GM18511 (cell line): ENCODE data around the gene UBAC2.
"Not testable (repeated sequence)": the region's sequence is repeated elsewhere in the genome, so short reads cannot be mapped to it uniquely, and the experiment has no call there.

Experiments
- ATAC-seq: cut with Tn5 transposase; IDR thresholded peaks from one replicate; pipeline ENCODE4 v1.9.1; 2021; ENCODE audit warnings: mild to moderate bottlenecking, moderate library complexity; ENCODE audit not compliant: unreplicated experiment

UBAC2 gene

DNA sequence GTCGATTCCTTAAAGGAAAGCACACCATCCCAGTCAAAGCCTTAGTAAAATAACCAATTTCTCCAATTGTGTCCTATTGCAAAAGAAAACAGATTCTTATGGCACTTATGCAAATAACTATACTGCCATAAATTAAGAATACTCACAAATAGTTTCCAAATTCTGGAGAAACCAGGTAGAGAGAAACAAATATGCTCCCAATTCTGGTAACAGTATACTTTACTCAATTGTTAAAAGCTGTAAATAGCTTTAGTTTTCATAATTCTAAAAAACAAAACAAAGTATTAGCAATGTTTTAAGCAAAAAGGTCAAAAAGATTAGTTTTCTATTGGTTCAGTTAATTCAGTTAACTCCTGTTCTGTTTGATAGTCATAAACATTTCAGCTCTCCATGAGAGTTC is 18.2 kb upstream of the UBAC2 start:
- no peak for ATAC-seq

DNA sequence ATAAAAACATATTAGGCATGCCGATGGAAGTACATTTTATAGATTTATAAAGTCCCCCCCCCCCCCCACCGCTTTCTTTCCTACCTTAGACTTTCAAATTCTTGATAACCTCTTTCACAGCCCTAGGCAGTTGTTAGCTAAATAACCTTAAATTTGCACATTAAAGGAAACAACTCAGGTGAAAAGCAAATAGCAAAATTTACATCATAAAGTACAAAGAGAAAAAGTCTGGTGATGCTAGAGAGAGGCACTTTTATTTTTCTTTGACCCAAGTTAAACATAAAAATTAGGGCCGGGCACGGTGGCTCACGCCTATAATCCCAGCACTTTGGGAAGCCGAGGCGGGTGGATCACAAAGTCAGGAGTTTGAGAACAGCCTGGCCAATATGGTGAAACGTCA is 15.0 kb upstream of the UBAC2 start:
- ATAC-seq: no peak

DNA sequence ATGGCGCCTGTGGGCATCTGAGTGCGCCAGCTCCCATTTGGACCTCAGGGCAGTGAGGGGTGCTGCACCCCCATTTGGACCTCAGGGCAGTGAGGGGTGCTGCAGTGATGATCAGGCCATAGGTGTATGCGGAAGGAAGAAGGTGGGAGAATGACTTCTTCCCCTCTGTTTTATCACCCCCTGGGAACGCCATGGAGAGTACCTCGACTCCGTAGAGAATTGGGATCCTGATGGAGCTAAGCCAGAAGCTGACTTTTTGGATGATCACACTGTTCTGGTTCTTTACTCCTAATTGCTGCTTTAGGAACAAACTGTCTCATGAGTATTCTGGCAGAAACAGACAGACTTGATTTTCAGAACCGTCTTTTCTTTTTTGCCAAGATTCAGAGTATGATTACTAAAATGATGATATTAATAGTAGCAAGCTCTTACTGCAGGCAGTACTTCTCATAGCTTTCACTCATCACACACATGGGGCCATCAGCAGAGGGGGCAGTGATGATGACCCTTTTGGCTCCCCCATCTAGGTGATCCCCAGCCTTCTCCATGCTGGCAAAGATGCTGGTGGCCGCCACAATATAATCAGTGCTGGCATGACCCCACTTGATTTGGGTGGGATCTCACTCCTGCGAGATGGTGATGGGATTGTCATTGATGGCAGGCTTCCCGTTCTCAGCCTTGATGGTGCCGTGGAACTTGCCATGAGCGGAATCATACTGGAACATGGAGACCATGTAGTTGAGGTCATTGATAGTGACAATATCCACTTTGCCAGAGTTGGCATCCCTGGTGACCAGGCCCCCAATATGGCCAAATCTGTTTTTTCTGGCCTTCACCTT is 10.3 kb upstream of the UBAC2 start:
- no peak for ATAC-seq

DNA sequence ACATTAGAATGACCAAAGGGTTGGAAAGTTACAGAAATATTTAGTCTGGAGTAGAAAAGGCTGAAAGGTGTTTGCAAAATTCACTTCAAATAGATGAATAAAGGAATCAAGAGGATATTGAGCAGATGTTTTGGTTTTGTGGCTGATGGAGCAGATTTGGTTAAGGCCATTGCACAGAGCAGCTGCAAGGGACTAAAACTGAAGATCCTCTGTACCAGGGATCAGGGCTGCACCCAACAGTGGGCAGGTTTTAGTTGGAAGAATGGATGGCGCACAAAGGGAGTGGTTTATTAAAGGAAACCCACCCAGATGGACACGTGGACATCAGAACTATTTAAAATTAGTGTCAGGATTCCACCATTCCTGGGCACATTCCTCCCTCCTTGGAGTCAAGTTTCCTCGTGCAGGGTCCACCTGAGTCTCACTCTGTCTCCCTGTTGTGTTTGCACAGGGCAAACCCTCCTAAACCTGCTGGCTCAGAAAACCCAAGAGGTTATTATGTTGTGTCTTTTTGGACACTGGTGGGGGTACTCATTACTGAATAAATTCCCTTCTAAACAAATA is 9.2 kb upstream of the UBAC2 start:
- ATAC-seq: no peak

DNA sequence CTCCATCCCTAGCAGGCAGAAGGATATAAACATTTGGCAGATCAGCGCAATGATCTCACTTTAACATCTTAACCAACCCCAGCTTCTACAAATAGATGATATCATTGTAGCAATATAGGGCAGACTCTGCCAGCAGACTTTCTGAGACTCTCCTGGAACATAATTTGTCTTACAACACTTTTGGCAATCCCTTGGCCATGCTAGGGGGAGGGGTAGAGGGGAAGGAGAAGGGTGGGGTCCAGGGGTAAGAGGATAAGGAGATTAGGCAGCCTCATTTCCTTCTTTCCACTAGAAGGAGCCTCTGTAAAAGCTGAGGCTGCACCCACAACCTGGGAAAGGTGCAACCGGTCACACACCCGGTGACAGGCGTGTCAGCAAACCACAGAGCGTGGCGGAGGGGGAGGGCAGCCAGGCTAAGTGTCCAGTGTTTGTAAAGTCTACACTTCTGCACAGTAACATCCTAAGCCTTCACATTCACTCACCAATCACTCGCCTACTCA is 8.7 kb upstream of the UBAC2 start:
- no peak for ATAC-seq

DNA sequence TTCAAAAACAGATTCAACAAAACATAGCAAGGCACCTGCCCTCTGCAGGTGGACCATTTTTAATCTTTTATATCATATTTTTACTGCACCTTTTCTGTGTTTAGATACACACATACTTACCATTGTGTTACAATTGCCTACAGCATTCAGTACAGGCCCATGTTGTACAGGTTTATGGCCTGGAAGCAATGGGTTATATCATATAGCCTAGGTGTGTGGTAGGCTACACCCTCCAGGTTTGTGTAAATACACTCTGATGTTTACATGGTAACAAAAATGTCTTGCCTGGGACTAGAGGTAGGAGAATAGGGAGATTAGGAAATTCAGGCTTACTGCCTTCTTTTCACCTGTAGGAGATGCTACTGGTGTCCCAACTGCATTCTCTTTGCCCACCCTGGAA is 8.2 kb upstream of the UBAC2 start:
- no peak for ATAC-seq

DNA sequence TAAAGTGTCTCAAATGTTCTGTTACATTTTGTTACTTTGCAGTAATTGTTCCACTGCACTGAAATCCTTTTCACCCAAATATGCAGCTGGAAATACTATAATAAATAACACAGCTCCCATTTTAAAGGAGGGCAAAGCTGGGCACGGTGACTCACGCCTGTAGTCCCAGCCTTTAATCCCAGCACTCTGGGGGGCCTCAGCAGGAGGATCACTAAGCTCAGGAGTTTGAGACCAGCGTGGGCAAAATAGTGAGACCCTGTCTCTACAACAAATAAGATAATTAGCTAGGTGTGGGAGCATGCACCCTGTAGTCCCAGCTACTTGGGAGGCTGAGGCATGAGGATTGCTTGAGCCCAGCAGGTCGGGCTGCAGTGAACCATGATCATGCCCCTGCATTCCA is 7.5 kb upstream of the UBAC2 start:
- no peak for ATAC-seq

DNA sequence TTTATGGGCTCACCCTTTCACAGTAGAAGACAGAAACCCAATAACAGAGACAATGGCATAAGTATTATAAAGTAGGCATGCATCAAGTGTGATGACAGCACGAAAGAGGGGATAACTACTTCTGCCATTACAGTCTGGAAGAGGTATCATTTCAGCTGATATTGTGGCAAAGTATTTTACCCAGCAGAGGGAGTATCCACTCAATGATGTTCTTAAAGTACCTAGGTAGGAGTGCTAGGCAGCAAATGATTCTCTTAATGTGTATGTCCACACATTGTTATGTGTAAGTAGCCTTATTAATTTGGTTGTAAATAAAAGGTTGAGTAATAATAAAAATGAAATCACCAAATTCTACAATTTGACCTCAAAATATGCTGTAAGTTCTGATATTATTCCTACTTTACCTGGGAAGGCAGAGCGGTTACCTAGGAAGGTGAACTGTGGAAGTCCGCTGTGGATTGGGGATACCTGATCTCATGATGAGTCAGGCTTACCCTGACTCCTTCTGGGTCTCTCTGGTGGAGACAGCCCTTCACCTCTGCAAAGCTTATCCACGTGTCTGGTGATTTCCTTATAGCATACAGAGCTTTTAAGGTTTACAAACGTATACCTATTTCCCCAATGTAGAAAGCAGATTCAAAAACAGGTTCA is 4.1 kb upstream of the UBAC2 start:
- no peak for ATAC-seq

DNA sequence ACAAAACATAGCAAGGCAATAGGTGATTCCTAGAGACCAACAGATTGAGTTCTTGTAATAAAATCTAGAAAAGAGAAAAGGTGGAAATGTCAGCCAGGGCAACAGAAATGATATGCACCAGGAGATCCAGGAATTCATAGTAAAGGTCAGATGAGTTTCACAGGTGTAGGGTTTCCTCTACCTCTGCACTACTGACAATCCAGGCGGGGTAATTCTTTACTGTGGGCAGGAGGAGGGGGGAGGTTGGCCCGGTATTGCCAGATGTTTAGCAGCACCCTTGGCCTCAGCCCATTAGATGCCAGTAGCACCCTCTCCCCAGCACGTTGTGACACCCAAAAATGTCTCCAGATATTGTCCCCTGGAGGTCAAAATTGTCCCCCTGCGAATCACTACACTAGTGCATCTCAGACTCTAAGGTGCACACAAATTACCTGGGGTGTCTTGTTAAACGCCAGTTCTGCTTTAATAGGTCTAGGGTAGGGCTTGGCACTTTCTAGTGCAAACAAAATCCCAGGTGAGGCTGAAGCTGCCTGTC is 3.5 kb upstream of the UBAC2 start:
- no peak for ATAC-seq

DNA sequence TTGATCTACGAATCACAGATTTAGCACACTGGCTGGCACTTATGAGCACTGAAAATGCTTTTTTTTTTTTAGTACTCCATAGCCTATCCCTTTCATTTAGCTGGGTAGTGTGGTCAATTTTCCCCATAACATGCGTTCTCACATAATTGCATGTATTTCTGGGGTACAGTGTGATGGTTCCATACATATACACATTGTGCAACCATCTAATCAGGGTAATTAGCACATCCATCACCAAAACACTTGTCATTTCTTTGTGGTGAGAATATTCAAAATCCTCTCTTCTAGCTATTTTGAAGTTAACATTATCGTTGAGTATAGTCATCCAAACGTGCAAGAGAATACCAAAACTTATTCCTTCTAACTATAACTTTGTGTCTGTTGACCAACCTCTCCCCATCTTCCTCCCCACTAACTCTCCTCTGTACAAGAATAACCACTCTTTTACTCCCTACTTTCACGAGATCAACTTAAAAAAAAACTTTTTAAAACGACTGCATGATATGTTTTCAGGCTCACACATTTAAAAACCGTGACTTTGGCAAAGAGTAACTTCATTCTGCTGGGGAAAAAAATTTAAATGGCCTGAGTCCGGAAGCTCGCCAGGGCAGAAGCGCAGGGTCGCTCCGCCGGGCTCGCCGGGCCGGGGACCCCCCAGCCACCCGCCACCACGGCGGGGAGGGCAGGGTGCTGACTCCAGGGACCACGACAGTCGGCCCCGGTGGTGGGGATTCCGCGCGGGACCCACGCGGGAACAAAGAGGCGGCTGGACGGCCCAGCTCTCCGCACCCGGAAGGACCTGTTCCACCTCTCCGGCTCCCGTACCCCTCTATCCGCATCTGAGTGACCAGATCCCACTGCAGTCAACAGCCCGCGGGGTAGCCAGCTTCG is 868 bp upstream of the UBAC2 start:
- ATAC-seq: no peak

DNA sequence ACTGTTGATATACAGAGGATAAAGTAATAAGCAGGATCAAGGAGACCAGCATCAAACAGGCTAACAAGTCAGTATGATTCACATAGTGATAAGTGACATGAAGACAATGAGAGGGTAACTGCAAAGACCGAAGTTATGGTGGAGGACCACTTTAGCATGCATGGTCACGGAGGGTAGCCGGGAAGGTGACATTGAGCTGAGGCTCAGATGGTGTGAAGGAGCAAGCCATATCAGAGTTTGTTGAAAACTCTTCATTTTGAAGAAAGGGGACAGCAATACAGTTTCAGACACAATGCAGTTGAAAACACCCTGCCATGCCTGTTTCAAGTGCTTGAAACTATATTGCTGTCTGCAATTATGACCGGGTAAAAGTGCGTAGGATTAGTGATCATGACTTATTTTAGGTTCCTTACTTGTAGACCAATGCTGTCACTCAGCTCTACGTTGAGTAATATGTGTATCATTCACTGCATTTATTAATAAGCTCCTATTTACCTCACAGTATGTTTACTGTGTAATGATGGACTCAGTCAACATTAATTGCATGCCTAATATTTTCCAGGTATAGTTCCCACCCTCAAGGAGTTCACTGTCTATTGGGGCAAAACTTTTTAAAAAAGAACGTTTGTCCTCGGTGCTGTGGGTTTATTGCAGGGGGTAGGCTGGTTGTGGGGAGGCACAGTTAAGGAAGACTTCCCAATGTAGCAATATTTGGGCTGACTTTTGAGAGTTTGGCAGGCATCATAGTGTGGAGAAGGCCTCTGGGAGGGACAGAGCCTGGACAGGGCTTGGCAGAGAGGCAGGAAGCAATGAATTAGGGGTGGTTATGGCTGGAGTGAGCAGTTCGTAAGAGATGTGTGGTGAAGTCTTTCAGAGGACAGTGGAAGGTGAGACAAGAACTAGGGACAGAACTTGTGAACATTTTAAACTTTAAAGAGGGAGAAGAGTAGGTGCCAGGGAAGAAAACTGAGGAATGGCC is 3.2 kb downstream of the UBAC2 start:
- no peak for ATAC-seq

DNA sequence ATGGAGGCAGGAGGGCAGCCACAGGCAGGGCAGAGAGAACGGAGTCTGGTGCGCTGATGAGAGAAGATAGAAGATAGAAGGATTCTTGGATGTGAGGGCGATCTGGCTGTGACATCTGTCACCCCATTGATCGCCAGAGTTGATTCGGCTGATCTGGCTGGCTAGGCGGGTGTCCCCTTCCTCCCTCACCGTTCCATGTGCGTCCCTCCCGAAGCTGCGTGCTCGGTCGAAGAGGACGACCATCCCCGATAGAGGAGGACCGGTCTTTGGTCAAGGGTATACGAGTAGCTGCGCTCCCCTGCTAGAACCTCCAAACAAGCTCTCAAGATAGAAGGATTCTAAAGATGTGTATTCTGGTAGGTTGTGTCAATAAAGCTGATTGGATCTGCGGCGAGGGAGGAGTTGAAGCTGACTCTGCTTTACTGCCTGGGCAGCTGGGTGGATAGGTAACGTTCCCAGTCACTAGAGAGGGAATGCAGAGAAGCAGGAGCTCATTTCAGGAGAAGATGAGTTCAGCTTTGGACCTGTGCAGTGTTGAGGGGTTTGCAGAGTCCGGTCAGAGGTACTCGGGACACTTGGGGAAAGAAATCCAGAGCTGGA is 5.1 kb downstream of the UBAC2 start:
- ATAC-seq: no peak

DNA sequence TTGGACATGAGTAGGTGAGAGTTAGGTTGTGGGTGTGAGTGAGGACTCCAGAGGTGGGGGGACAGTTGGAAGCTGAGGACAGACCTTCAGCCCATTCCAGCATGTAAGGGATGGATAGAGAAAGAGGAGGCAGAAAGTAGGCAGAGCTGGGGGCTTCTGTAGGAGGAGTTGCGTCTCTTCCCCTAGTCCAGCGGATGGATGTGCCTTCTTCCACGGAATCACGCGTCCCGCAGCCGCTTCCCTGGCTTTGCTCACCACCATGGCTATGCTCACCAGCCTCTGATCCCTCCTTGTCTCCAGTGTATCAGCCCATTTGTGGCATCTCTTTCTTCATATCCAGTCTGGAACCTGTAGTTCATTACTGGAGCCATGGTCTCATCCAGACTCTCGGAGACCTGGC is 5.6 kb downstream of the UBAC2 start:
- no peak for ATAC-seq

DNA sequence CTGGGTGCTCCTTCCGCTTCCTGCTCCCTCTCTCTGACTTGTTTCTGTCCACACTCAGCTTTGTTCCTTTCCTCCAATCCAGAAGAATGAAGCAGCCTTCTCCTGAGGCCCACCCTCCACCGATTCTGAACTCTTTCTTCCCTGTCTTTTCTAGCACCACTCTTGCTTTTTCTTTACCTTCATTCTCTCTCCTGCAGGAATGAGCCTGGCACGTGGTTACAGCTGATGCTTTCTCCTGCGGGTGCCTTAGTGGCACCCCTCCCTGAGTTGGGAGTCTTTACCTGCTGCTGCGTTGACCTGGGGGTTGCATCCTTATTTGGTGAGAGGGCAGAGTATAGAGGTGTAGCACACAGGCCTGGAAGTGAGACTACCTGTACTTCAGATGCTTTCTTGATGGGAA is 6.2 kb downstream of the UBAC2 start:
- ATAC-seq: no peak

DNA sequence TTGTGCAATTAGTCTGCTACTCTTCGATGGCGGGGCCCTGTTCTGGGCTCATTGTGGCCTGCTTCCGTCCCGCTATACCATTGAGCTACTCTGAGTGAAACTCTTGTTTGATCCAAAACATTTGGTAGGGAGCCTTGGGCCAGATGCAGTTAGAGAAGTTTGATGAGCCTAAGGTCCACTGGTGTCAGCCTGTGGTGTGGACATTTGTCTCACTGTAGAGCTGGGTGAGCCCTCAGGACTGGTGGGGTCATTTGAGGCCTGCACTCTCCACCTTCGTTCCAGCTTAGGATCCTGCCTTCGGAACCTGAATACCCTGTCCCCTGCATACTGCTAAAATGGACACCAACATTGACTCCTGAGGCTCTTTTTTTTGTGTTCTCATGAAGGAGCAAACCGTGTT is 6.9 kb downstream of the UBAC2 start:
- ATAC-seq: no peak

DNA sequence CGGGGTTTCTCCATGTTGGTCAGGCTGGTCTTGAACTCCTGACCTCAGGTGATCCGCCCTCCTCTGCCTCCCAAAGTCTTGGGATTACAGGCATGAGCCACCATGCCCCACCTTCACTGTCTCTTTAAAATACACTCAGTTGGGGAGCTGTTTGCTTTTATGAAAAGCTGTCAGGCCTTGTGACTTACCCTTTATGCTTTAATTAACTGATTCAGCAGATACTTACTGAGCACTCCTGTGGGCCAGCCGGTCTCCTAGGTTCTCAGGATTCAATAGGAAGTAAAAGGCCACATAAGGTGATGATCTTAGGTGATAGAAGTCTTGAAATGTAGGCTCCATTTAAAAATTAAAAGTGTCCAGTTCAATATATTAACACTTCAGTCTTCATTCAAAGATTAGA is 7.5 kb downstream of the UBAC2 start:
- ATAC-seq: no peak

DNA sequence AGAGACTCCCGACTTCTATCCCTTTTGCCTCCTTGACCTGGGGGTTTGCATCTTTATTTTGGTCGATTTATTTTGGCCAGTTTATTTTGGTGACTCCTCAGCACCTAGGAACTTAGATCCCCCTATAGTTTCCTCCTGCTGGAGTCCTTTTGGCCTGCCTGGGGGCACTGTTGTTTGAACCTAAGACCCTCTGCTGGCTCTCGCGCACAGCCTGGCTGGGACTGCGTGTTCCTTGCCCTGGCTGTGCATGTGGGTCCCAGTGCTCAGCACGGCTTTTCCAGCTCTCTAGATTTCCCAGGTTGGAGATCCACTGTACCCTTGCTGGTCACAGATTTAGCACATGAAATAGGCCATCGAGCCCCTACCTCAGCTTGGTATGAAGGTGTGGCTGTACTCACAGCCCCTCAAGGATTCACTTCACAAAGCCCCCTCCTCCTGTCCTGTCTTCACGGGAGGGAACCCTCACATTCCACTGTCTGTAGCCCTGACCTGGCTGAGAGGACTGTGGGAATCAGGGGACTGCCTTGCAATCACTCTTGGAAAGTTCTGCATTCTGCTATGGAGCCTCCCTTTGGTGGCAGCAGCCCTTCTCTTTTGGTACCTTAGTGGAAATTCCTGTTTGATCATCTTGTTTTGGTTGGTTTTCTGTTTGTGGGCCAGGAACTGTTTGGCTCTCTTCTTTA is 8.3 kb downstream of the UBAC2 start:
- no peak for ATAC-seq

DNA sequence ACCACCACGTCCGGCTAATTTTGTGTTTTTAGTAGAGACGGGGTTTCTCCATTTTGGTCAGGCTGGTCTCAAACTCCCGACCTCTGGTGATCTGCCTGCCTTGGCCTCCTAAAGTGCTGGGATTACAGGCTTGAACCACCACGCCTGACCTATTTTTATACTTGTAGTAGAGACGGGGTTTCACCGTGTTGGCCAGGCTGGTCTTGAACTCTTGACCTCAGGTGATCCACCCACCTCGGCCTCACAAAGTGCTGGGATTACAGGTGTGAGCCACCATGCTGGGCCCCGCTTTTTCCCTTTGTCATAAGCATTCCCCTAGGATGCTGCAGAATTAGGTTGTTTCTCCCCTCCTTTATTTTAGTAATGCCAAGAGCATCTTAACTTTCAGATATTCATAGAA is 10.0 kb downstream of the UBAC2 start:
- ATAC-seq: not testable (repeated sequence)
